Uterus (tissue), 2 donors: Measurements from ENCODE around the gene MRPL36.

ENCODE experiments used
- CTCF ChIP-seq, 4 experiments: fragments of 200-600 bp in 2 of 4; fragments of 450-650 bp in 2 of 4; sonication (generic) in 2 of 4; IDR thresholded peaks; one replicate each; pipeline ENCODE4 v1.5.1; 2016 to 2019; ENCODE audit warnings: antibody characterized with exemption in 4 of 4, mild to moderate bottlenecking in 2 of 4, moderate library complexity in 1 of 4
- POLR2A ChIP-seq, 2 donors: fragments of 450-650 bp; IDR thresholded peaks; one replicate each; pipeline ENCODE4 v1.6.1; 2016; ENCODE audit warnings: antibody characterized with exemption in 2 of 2, mild to moderate bottlenecking in 1 of 2, moderate library complexity in 1 of 2

- TF ChIP-seq POLR2A (IDR thresholded peaks at IDR 0.05) = no peak
- TF ChIP-seq CTCF (IDR thresholded peaks at IDR 0.05) = no peak
Observed at GRCh38 chr5:1762121-1762882, 37.3 kb downstream of the MRPL36 start.
